Suprapubic skin (tissue), 4 donors: Measurements from ENCODE around the gene WDR27.

Experiments
- EP300 ChIP-seq: sonication (generic); formaldehyde crosslinking; IDR thresholded peaks from one replicate; pipeline ENCODE4 v1.6.1; 2017; ENCODE audit warnings: antibody characterized with exemption
- POLR2AphosphoS5 ChIP-seq, 3 donors: sonication (generic); formaldehyde crosslinking; IDR thresholded peaks; one replicate each; pipeline ENCODE4 v1.6.1; 2017; ENCODE audit warnings: antibody characterized with exemption in 3 of 3
- TF ChIP-seq, protein P1 (sequence below), 2 donors: fragments of 200-600 bp in 1 of 2; fragments of 450-650 bp in 1 of 2; sonication (generic) in 1 of 2; IDR thresholded peaks; one replicate each; pipeline ENCODE4 v1.5.1; 2016 to 2019; ENCODE audit warnings: antibody characterized with exemption in 2 of 2, mild to moderate bottlenecking in 1 of 2, moderate library complexity in 1 of 2

DNA sequence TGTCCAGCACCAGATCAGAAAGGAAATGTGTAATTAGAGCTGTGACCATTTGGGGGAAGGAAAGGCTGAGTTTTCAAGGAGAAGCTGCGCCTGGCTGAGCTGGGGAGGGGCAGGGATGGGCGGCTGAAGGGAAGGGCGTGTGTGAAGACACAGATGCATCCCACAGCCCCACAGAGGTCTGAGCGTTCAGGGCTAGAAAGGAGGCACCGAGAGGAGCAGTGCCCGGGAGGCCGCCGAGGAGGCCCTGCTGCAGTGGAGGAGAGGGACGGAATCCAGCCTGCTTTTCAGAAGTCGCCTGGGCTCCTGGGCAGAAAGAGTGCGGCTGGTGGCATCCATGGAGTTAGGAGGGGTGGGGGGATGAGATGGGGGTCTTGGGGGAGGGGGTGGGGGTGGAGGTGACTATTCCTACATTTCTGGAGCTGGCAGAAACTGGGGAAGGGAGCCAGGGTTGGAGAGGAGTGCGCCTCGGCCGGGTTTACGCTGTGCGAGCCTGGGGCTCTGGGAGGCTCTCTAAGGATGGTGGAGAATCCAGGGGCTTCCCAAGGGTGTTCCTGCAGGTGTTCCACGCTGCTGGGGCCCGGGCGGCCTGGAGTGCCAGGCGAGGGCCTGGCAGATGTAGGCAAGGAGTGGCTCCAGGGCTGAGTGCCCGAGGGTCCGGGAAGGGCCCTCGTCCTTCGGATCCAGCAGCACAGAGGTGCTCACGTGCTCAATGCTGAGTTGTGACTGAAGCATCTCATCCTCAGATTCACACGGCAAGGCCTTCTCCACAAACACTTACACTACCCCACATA lies 41.8 kb downstream of the WDR27 start:
- TF ChIP-seq EP300 (no peak), POLR2AphosphoS5 (IDR thresholded peaks at IDR 0.05) (no peak)
- TF ChIP-seq, protein P1, sequence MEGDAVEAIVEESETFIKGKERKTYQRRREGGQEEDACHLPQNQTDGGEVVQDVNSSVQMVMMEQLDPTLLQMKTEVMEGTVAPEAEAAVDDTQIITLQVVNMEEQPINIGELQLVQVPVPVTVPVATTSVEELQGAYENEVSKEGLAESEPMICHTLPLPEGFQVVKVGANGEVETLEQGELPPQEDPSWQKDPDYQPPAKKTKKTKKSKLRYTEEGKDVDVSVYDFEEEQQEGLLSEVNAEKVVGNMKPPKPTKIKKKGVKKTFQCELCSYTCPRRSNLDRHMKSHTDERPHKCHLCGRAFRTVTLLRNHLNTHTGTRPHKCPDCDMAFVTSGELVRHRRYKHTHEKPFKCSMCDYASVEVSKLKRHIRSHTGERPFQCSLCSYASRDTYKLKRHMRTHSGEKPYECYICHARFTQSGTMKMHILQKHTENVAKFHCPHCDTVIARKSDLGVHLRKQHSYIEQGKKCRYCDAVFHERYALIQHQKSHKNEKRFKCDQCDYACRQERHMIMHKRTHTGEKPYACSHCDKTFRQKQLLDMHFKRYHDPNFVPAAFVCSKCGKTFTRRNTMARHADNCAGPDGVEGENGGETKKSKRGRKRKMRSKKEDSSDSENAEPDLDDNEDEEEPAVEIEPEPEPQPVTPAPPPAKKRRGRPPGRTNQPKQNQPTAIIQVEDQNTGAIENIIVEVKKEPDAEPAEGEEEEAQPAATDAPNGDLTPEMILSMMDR (IDR thresholded peaks at IDR 0.05), result no peak
